CD14-positive monocyte (primary cell): ENCODE results near the gene ETFB. TPM values are rescaled to one million over a fixed set of nuclear protein-coding genes. Genes with fewer than 3 reads are reported as not detected.

Experiments used
- DNase-seq, 3 donors: peaks; one replicate each; pipeline ENCODE4 v3.0.0-alpha.2; 2011 to 2022
- H2AFZ ChIP-seq: 2 replicates; pipeline ENCODE4 v1.6.0; 2012; ENCODE audit warnings: mild to moderate bottlenecking, low read depth, low read length, inconsistent platforms; ENCODE audit not compliant: insufficient read depth, poor library complexity, severe bottlenecking
- H3K27ac ChIP-seq, 2 donors: 1 replicate in 1 of 2; 2 replicates in 1 of 2; pipeline ENCODE4 v1.5.1; 2012 to 2013; ENCODE audit warnings: low read length in 2 of 2, control low read depth in 1 of 2, inconsistent platforms in 1 of 2, low read depth in 1 of 2, mild to moderate bottlenecking in 1 of 2
- H3K27me3 ChIP-seq, 2 donors: one replicate each; pipeline versions ENCODE4 v1.6.0 to v1.6.1; 2011 to 2013; ENCODE audit warnings: low read length in 2 of 2; ENCODE audit not compliant: control insufficient read depth in 2 of 2, insufficient read depth in 2 of 2
- H3K36me3 ChIP-seq, 2 donors: replicated peaks in 1 of 2; 1 replicate in 1 of 2; 2 replicates in 1 of 2; pipeline versions ENCODE4 v1.5.1 to v1.6.1; 2012 to 2013; ENCODE audit warnings: low read length in 2 of 2, control low read depth in 1 of 2, inconsistent platforms in 1 of 2, mild to moderate bottlenecking in 1 of 2; ENCODE audit not compliant: insufficient read depth in 2 of 2, control insufficient read depth in 1 of 2
- H3K4me1 ChIP-seq, 2 donors: 1 replicate in 1 of 2; 2 replicates in 1 of 2; pipeline versions ENCODE4 v1.5.1 to v1.6.1; 2012 to 2013; ENCODE audit warnings: low read length in 2 of 2, control low read depth in 1 of 2, inconsistent platforms in 1 of 2, mild to moderate bottlenecking in 1 of 2, moderate library complexity in 1 of 2; ENCODE audit not compliant: insufficient read depth in 2 of 2, control insufficient read depth in 1 of 2
- H3K4me2 ChIP-seq: replicated peaks from 2 replicates; pipeline ENCODE3; 2012; ENCODE audit warnings: low read length, moderate library complexity, mild to moderate bottlenecking; ENCODE audit not compliant: poor library complexity, severe bottlenecking; ENCODE audit errors: extremely low read depth
- H3K4me3 ChIP-seq, 3 experiments: fragments of 200-600 bp in 1 of 3; sonication (generic) in 1 of 3; replicated peaks in 1 of 3; 1 replicate in 2 of 3; 2 replicates in 1 of 3; pipeline ENCODE4 v1.5.1; 2011 to 2013; ENCODE audit warnings: low read length in 3 of 3, mild to moderate bottlenecking in 3 of 3, control low read depth in 2 of 3, low read depth in 2 of 3, inconsistent platforms in 1 of 3, moderate library complexity in 1 of 3
- H3K79me2 ChIP-seq: 2 replicates; pipeline ENCODE4 v1.6.0; 2012; ENCODE audit warnings: mild to moderate bottlenecking, control low read depth, inconsistent platforms, low read length, moderate library complexity; ENCODE audit not compliant: insufficient read depth
- H3K9ac ChIP-seq: 2 replicates; pipeline ENCODE4 v1.6.0; 2017; ENCODE audit warnings: low read length, mild to moderate bottlenecking; ENCODE audit not compliant: insufficient read depth, poor library complexity, severe bottlenecking
- H3K9me3 ChIP-seq, 2 donors: replicated peaks in 1 of 2; 1 replicate in 1 of 2; 2 replicates in 1 of 2; pipeline versions ENCODE4 v1.5.1 to v1.6.1; 2012 to 2013; ENCODE audit warnings: low read length in 2 of 2, control low read depth in 1 of 2; ENCODE audit not compliant: control insufficient read depth in 1 of 2, insufficient read depth in 1 of 2
- H4K20me1 ChIP-seq: 2 replicates; pipeline ENCODE4 v1.6.0; 2012; ENCODE audit warnings: mild to moderate bottlenecking, low read length, control low read depth, moderate library complexity; ENCODE audit not compliant: insufficient read depth
- H3K27ac Mint-ChIP-seq, 7 donors: one replicate each; pipeline ENCODE4 v1.8.0; 2020; ENCODE audit warnings: mild to moderate bottlenecking in 7 of 7, mixed read lengths in 7 of 7, moderate library complexity in 6 of 7, inconsistent platforms in 2 of 7
- H3K27me3 Mint-ChIP-seq, 3 donors: one replicate each; pipeline ENCODE4 v1.8.0; 2021 to 2022; ENCODE audit warnings: low read depth in 3 of 3, mild to moderate bottlenecking in 3 of 3, mixed read lengths in 3 of 3, moderate library complexity in 3 of 3, inconsistent platforms in 1 of 3
- H3K36me3 Mint-ChIP-seq, 2 donors: one replicate each; pipeline ENCODE4 v1.8.0; 2020; ENCODE audit warnings: mixed read lengths in 2 of 2, inconsistent platforms in 1 of 2, mild to moderate bottlenecking in 1 of 2
- H3K4me1 Mint-ChIP-seq: one replicate; pipeline ENCODE4 v1.8.0; 2020; ENCODE audit warnings: mild to moderate bottlenecking, mixed read lengths
- H3K4me3 Mint-ChIP-seq, 2 donors: one replicate each; pipeline ENCODE4 v1.8.0; 2020; ENCODE audit warnings: mild to moderate bottlenecking in 2 of 2, mixed read lengths in 2 of 2, moderate library complexity in 1 of 2
- H3K9me3 Mint-ChIP-seq, 7 donors: one replicate each; pipeline ENCODE4 v1.8.0; 2020 to 2022; ENCODE audit warnings: mixed read lengths in 7 of 7, mild to moderate bottlenecking in 6 of 7, moderate library complexity in 6 of 7, inconsistent platforms in 2 of 7
- WGBS: methylation state at CpG from one replicate; pipeline ENCODE4 v1.1.5; 2013; ENCODE audit warnings: missing lambda C conversion rate; ENCODE audit not compliant: insufficient coverage; 5-methylcytosine and 5-hydroxymethylcytosine counted together
- intact Hi-C, 2 donors: fragments of 100-400 bp; cut with micrococcal nuclease; formaldehyde crosslinking; loops; one replicate each; pipeline versions ENCODE4 v1.15.0 to v1.15.1; 2023
- polyA plus RNA-seq, 3 donors: library from polyadenylated mRNA; depleted of rRNA in 1 of 3; unstranded in 2 of 3; stranded (reverse) in 1 of 3; fragments of 300-500 nt in 2 of 3; fragments of >200 nt in 1 of 3; fragmentation: Illumina TruSeq in 2 of 3; gene quantifications; 1 replicate in 2 of 3; 2 replicates in 1 of 3; pipeline ENCODE4 v1.2.3, GENCODE V29; 2012 to 2021
- TF ChIP-seq, protein P1 (sequence below): fragments of 200-600 bp; IDR thresholded peaks from one replicate; pipeline ENCODE4 v1.8.0; 2022; ENCODE audit warnings: antibody characterized with exemption, mild to moderate bottlenecking

ETFB gene
- polyA plus RNA-seq, 3 donors, result 51.0 to 72.1 (median 63.0) TPM

GRCh38 chr19:51359294-51359693 lies 6.9 kb downstream of the ETFB start:
- H3K4me2 ChIP-seq, result no peak overlapping the region
- Mint-ChIP-seq H3K27me3 (no peaks in the 10 kb centered on the region), H3K27ac (peak overlapping the region in 2 of 7 donors; percentile 18 to 54), H3K4me3 (no peak overlapping the region), H3K36me3 (peaks cover 19 to 32% of the 10 kb centered on the region in 2 donors), H3K9me3 (no peaks in the 10 kb centered on the region), H3K4me1 (peaks cover 20% of the 10 kb centered on the region)
- intact Hi-C loops, result no loop called here
- peaks cover 27% of the 10 kb centered on the region for H3K79me2 ChIP-seq
- no CpG with 5 or more reads among the region's 4 CpGs for WGBS
- TF ChIP-seq, protein P1, sequence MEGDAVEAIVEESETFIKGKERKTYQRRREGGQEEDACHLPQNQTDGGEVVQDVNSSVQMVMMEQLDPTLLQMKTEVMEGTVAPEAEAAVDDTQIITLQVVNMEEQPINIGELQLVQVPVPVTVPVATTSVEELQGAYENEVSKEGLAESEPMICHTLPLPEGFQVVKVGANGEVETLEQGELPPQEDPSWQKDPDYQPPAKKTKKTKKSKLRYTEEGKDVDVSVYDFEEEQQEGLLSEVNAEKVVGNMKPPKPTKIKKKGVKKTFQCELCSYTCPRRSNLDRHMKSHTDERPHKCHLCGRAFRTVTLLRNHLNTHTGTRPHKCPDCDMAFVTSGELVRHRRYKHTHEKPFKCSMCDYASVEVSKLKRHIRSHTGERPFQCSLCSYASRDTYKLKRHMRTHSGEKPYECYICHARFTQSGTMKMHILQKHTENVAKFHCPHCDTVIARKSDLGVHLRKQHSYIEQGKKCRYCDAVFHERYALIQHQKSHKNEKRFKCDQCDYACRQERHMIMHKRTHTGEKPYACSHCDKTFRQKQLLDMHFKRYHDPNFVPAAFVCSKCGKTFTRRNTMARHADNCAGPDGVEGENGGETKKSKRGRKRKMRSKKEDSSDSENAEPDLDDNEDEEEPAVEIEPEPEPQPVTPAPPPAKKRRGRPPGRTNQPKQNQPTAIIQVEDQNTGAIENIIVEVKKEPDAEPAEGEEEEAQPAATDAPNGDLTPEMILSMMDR, result no peak
- no peaks in the 10 kb centered on the region for H4K20me1 ChIP-seq
- no peaks in the 10 kb centered on the region for H3K9me3 ChIP-seq
- H3K27ac ChIP-seq, result no peak overlapping the region
- H3K36me3 ChIP-seq, result peaks cover 2 to 6% of the 10 kb centered on the region in 2 donors
- H3K4me1 ChIP-seq, result peaks cover 0 to 17% of the 10 kb centered on the region in 2 donors
- H3K9ac ChIP-seq, result no peak overlapping the region
- no peaks in the 10 kb centered on the region for H3K27me3 ChIP-seq
- no peak overlapping the region for H2AFZ ChIP-seq
- no peak for DNase-seq
- H3K4me3 ChIP-seq, result no peak overlapping the region

DNA sequence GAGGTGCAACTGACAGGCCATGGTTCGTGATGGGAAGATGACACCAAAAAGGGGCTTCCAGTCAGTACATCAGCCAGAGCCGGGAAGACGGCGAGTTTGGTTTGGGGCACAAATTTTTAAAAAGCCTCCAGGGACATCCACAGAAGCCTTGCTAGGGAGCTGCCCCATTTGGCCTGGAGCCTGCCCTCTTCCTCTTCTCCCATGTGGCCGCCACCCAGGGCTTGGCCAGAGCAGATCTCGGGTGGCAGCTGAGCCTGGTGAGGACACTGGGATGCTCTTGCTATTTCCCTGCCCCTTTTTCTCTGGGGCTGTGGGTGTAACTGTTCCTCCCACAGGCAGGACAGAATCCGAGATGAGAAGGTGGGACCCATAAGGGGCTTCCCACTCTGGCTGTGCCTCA lies 8.2 kb downstream of the ETFB start:
- Histone ChIP-seq H3K27me3 (no peaks in the 10 kb centered on the region), H2AFZ (no peak overlapping the region), H4K20me1 (no peaks in the 10 kb centered on the region), H3K4me2 (no peak overlapping the region), H3K9me3 (no peaks in the 10 kb centered on the region), H3K27ac (no peak overlapping the region), H3K4me1 (peaks cover 0 to 8% of the 10 kb centered on the region in 2 donors), H3K4me3 (no peak overlapping the region), H3K36me3 (peaks cover 8 to 12% of the 10 kb centered on the region in 2 donors), H3K9ac (no peak overlapping the region), H3K79me2 (peaks cover 18% of the 10 kb centered on the region)
- whole genome bisulfite sequencing, result 98% methylated on average over 4 of the region's 7 CpGs
- Mint-ChIP-seq H3K27me3 (no peaks in the 10 kb centered on the region), H3K4me1 (peaks cover 9% of the 10 kb centered on the region), H3K36me3 (peaks cover 20 to 39% of the 10 kb centered on the region in 2 donors), H3K4me3 (no peak overlapping the region), H3K9me3 (no peaks in the 10 kb centered on the region), H3K27ac (peak overlapping the region in 2 of 7 donors; percentile 41 to 54)
- TF ChIP-seq, protein P1, result no peak
- no peak for DNase-seq
- intact Hi-C loops, result no loop called here
